Transverse colon (tissue), 4 donors: ENCODE results near the gene MORN3. TPM values are rescaled to one million over a fixed set of nuclear protein-coding genes. Genes with fewer than 3 reads are reported as not detected.
"Not testable (repeated sequence)": the region's sequence is repeated elsewhere in the genome, so short reads cannot be mapped to it uniquely, and the experiment has no call there.

ENCODE experiments used
- DNase-seq: peaks from one replicate; pipeline ENCODE4 v3.0.0-alpha.2; 2019
- H3K27ac ChIP-seq, 4 donors: fragments of 200-600 bp; sonication (generic); 2 replicates each; pipeline ENCODE4 v1.5.1; 2016 to 2018; ENCODE audit warnings: inconsistent platforms in 4 of 4
- H3K27me3 ChIP-seq: fragments of 200-600 bp; sonication (generic); 2 replicates; pipeline ENCODE4 v1.5.1; 2017; ENCODE audit warnings: inconsistent platforms
- H3K36me3 ChIP-seq, 4 donors: fragments of 200-600 bp; sonication (generic); 2 replicates each; pipeline ENCODE4 v1.5.1; 2017 to 2019; ENCODE audit warnings: inconsistent platforms in 4 of 4
- H3K4me1 ChIP-seq, 4 donors: fragments of 200-600 bp; sonication (generic); 2 replicates each; pipeline ENCODE4 v1.5.1; 2017 to 2020; ENCODE audit warnings: inconsistent platforms in 4 of 4
- H3K4me3 ChIP-seq, 4 donors: fragments of 200-600 bp; sonication (generic); 1 replicate in 1 of 4; 2 replicates in 3 of 4; pipeline versions ENCODE4 v1.5.1 to v1.6.1; 2017 to 2019; ENCODE audit warnings: inconsistent platforms in 4 of 4
- H3K9me3 ChIP-seq, 2 donors: fragments of 200-600 bp; sonication (generic); 2 replicates each; pipeline ENCODE4 v1.5.1; 2017 to 2019; ENCODE audit warnings: inconsistent platforms in 2 of 2
- EP300 ChIP-seq: sonication (generic); formaldehyde crosslinking; IDR thresholded peaks from one replicate; pipeline ENCODE4 v1.6.1; 2017; ENCODE audit warnings: antibody characterized with exemption, low read depth
- POLR2A ChIP-seq: fragments of 450-650 bp; IDR thresholded peaks from one replicate; pipeline ENCODE4 v1.6.1; 2016; ENCODE audit warnings: antibody characterized with exemption, mild to moderate bottlenecking, moderate library complexity
- POLR2AphosphoS5 ChIP-seq, 3 donors: sonication (generic); formaldehyde crosslinking; IDR thresholded peaks; one replicate each; pipeline ENCODE4 v1.6.1; 2016; ENCODE audit warnings: antibody characterized with exemption in 3 of 3
- WGBS, 2 donors: methylation state at CpG; one replicate each; pipeline ENCODE4 v1.1.5; 2018; ENCODE audit warnings: low coverage in 1 of 2; 5-methylcytosine and 5-hydroxymethylcytosine counted together
- in situ Hi-C, 4 donors: fragments of 200-750 bp; cut with MboI; loops; one replicate each; pipeline versions ENCODE4 v1.15.0 to v1.15.1; 2017; ENCODE audit warnings: low sequenced_read_pairs in 3 of 4, low pct_ligation_motif_present in 1 of 4, low pct_unique_long_range_greater_than_20kb in 1 of 4
- intact Hi-C: fragments of 100-400 bp; cut with DNase I; formaldehyde crosslinking; loops from one replicate; pipeline ENCODE4 v1.15.1; 2023; ENCODE audit warnings: low total_unique reads
- total RNA-seq, 4 donors: library from RNA; depleted of rRNA; stranded (reverse); fragments of >200 nt; gene quantifications; one replicate each; pipeline ENCODE4 v1.1.0, GENCODE V29; 2016
- TF ChIP-seq, protein P1 (sequence below), 5 experiments: fragments of 200-600 bp in 3 of 5; fragments of 450-650 bp in 2 of 5; sonication (generic) in 3 of 5; IDR thresholded peaks; 1 replicate in 2 of 5; 2 replicates in 3 of 5; pipeline ENCODE4 v1.5.1; 2016 to 2017; ENCODE audit warnings: antibody characterized with exemption in 5 of 5, inconsistent platforms in 3 of 5, mild to moderate bottlenecking in 2 of 5, moderate library complexity in 1 of 5

MORN3 gene
- total RNA-seq, 4 donors from 2014 or later, result 0.48 TPM; not detected in 3

DNA sequence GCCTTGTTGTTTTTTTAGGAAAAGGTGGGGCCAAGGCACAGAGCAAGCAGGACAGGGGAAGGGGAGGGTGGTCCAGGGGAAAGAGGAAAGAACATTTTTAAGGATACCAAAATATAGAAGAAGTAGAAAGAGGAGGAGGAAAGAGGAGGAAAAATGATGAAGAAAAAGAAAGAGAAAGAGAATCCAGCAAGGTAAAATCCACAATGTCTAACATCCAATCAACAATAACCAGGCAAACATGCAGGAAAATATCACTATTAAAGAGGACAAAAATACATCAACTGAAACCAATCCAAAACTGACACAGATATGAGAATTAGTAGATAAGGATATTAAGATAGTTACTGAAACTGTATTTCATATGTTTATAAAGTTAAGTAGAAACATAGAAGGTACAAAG lies 36.1 kb upstream of the MORN3 start:
- no peak for DNase-seq
- H3K4me1 ChIP-seq, result no peaks in the 10 kb centered on the region
- intact Hi-C loops (no loop called here), in situ Hi-C loops (loop anchor here in 2 of 4 donors (10.0 kb wide), 2 partner anchors 59 to 69 kb away; no protein-coding TSS in a partner anchor)
- no peaks in the 10 kb centered on the region for H3K27me3 ChIP-seq
- H3K9me3 ChIP-seq, result no peaks in the 10 kb centered on the region
- H3K27ac ChIP-seq, result no peak overlapping the region
- no peak overlapping the region for H3K4me3 ChIP-seq
- no peaks in the 10 kb centered on the region for H3K36me3 ChIP-seq
- TF ChIP-seq POLR2AphosphoS5 (IDR thresholded peaks at IDR 0.05) (no peak), POLR2A (no peak), EP300 (no peak)
- TF ChIP-seq, protein P1, sequence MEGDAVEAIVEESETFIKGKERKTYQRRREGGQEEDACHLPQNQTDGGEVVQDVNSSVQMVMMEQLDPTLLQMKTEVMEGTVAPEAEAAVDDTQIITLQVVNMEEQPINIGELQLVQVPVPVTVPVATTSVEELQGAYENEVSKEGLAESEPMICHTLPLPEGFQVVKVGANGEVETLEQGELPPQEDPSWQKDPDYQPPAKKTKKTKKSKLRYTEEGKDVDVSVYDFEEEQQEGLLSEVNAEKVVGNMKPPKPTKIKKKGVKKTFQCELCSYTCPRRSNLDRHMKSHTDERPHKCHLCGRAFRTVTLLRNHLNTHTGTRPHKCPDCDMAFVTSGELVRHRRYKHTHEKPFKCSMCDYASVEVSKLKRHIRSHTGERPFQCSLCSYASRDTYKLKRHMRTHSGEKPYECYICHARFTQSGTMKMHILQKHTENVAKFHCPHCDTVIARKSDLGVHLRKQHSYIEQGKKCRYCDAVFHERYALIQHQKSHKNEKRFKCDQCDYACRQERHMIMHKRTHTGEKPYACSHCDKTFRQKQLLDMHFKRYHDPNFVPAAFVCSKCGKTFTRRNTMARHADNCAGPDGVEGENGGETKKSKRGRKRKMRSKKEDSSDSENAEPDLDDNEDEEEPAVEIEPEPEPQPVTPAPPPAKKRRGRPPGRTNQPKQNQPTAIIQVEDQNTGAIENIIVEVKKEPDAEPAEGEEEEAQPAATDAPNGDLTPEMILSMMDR (IDR thresholded peaks at IDR 0.05), result no peak

DNA sequence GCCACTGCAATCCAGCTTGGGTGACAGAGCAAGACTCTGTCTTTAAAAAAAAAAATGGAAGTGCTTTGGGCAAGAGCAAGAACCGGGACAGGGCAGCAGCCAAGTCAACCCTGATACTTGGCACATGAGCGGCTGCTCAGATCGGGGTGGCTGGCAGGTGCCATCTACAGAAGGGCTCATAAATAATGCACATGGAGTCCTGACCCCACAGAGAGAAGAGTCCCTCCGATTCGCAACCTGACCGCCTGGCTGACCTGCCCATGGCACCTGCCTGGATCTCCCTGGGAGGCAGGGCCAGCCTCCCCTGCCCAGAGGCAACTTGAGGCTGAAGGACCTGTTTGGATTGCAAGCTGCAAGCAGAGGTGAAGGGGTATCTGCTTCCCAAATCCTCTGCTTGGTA lies 33.5 kb upstream of the MORN3 start:
- Histone ChIP-seq H3K27me3 (no peaks in the 10 kb centered on the region), H3K9me3 (no peaks in the 10 kb centered on the region), H3K4me1 (no peaks in the 10 kb centered on the region), H3K4me3 (no peak overlapping the region), H3K36me3 (no peaks in the 10 kb centered on the region), H3K27ac (no peak overlapping the region)
- 91% methylated on average over 6 of the region's 6 CpGs; no CpG with 5 or more reads in 1 of the 2 donors for WGBS, 2 donors
- TF ChIP-seq, protein P1 (IDR thresholded peaks at IDR 0.05), result no peak
- TF ChIP-seq EP300, result no peak
- no peak for TF ChIP-seq POLR2AphosphoS5 (IDR thresholded peaks at IDR 0.05)
- no peak for TF ChIP-seq POLR2A
- intact Hi-C loops, result no loop called here
- in situ Hi-C loops, result loop anchor here in 2 of 4 donors (10.0 kb wide), 2 partner anchors 62 to 72 kb away; no protein-coding TSS in a partner anchor
- DNase-seq, result no peak

DNA sequence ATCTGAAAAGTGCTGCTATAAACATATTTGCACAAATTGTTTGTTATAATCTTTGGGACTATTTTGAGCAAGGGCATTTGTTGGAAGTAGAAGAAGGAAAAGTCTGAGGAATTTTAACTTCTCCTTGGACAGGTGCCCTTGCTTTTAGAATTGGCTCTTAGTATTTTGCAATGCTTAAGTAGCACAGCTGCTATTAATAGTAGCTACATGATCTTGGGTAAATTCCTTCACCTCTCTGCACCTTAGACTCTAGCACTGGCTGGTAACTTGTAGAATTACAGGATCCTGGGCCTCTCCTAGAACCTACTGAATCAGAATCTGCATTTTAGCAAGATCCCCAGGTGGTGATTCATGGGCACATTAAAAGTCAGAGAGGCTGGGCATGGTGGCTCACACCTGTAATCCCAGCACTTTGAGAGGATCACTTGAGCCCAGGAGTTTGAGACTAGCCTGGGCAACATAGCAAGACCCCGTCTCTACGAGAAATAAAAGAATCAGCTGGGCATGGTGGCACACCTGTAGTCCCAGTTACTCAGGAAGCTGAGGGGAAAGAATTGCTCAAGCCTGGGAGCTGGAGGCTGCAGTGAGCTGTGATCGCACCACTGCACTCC lies 32.3 kb upstream of the MORN3 start:
- intact Hi-C loops, result no loop called here
- Histone ChIP-seq H3K27me3 (no peaks in the 10 kb centered on the region), H3K36me3 (no peaks in the 10 kb centered on the region), H3K4me3 (no peak overlapping the region), H3K27ac (no peak overlapping the region), H3K9me3 (no peaks in the 10 kb centered on the region), H3K4me1 (peaks cover 0 to 4% (median 2%) of the 10 kb centered on the region in 4 donors)
- DNase-seq, result no peak
- in situ Hi-C loops, result loop anchor here in 2 of 4 donors (10.0 kb wide), 2 partner anchors 63 to 73 kb away; no protein-coding TSS in a partner anchor
- TF ChIP-seq EP300 (no peak), POLR2A (no peak), POLR2AphosphoS5 (IDR thresholded peaks at IDR 0.05) (no peak)
- TF ChIP-seq, protein P1 (IDR thresholded peaks at IDR 0.05), result no peak
- 78 to 87% methylated on average over 1 to 3 of the region's 3 CpGs for WGBS, 2 donors

DNA sequence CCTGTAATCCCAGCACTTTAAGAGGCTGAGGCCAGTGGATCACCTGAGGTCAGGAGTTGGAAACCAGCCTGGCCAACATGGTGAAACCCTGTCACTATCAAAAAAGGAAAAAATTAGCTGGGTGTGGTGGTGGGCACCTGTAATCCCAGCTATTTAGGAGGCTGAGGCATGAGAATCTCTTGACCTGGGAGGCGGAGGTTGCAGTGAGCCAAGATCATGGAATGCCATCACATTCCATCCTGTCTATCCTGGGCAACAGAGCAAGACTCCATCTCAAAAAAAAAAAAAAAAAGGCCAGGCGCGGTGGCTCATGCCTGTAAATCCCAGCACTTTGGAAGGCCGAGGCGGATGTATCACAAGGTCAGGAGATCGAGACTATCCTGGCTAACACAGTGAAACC lies 28.4 kb upstream of the MORN3 start:
- in situ Hi-C loops, result loop anchor here in 3 of 4 donors (5.0 to 10.0 kb wide), 3 partner anchors 74 to 187 kb away; partner anchors contain the start of genes PSMD9 (in 2 of the 3) and RHOF (in 2 of the 3)
- H3K4me3 ChIP-seq, DNase-seq, H3K27me3 ChIP-seq, H3K27ac ChIP-seq, H3K4me1 ChIP-seq, H3K36me3 ChIP-seq, H3K9me3 ChIP-seq: not testable (repeated sequence)
- intact Hi-C loops, result loop anchor here (2.0 to 5.0 kb wide), 2 partner anchors 75 to 94 kb away; partner anchors contain the start of gene RHOF
- 94 to 96% methylated on average over 5 to 6 of the region's 6 CpGs for WGBS, 2 donors
